ENCODE results near the gene CSNK1G2.
A peak's percentile ranks its signal among the peaks of the same experiment; 100 is the strongest.

CSNK1G2 gene

DNA sequence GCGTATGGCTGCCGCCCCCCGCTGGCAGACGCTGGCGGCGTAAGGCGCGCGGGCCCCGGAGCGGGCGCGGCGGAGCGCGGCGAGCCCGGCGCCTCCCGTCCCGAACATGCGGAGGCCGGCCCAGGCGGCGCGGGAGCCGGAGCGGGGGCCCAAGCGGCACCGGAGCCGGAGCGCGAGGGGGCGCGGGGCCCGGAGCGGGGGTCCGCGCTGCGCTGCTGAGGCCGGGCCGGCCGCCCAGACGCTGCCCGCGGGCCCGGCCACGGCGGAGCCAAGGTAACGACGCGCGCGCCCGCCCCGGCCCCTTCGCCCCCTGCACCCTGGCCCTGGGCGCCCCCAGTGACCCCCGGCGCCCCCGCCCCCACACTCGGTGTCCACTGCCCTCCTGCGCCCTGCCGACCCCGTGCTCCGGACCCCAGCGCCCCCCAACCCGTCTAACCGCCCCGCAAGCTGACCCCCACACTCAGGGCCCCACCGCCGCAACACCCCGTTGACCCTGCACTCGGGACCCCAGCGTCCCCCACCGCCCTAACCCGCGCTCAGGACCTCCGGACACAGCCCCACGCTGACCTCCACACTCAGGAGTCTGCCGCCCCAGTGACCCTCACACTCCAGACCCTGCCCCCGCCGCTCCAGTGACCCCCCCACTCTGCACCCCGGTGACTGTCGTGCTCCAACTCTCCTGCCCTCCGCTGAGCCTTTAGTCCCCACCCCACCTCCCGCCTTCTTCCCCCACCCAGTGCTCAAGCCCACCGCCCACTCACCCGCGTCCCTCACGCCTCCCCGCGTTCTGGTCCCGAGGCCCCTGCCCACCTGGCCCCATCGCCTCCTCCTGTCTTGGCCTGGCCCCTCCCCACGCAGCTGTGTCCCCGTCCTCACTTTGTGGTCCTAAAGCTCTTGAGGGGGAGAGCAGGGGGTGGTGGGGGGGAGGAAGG is at the start of gene CSNK1G2:
Gene CSNK1G2, plus strand, starts transcription at position 27 of the 932 bp plus-strand sequence. CDS start 28,601 bp downstream, outside the sequence.
- no peak for DNase-seq

DNA sequence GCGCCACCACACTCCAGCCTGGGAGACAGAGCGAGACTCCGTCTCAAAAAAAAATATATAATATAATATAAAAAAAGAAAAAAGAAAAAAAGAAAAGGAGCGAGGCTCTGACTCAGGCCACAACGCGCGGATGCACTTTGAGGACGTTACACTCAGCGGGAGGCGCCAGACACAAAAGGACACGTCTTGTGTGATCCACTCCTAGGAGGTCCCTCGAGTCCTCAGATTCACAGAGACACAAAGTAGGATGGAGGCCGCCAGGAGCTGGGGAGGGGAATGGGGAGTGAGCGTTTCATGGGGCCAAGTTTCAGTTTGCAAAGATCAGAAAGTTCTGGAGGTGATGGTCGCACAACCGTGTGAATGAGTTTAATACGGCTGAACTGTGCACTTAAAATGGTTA is 47.2 kb upstream of the CSNK1G2 start:
- DNase-seq = no peak

DNA sequence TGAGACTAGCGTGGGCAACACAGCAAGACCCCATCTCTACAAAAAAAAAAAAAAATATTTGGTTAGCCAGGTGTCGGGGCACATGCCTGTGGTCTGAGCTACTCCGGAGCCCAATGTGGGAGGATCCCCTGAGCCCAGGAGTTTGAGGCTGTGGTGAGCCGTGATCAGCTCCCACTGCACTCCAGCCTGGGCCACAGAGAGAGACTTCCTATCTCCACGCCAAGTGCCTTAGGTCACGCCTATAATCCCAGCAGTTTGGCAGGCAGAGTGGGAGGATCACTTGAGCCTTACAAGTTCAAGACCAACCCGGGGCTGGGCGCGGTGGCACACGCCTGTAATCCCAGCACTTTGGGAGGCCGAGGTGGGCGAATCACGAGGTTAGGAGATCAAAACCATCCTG is 44.5 kb upstream of the CSNK1G2 start:
- DNase-seq = peak; percentile 26

DNA sequence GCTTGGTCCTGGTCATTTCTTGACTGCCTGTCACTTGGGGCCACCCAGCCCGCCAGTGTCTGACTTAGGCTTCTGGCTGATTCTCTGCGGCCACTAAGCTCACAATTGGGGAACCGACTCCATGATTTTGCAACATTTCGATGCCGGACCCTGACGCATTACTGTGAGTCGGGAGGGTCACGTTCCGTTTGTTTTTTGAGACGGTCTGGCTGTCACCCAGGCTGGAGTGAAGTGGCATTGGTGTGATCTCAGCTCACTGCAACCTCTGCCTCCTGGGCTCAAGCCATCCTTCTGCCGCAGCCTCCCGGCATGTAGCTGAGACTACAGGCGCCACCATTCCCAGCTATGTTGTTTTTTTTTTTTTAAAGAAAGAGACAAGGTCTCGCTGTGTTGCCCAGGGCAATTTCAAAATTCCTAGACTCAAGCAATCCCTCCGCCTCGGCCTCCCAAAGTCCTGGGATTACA is 39.0 kb upstream of the CSNK1G2 start:
- DNase-seq = no peak

DNA sequence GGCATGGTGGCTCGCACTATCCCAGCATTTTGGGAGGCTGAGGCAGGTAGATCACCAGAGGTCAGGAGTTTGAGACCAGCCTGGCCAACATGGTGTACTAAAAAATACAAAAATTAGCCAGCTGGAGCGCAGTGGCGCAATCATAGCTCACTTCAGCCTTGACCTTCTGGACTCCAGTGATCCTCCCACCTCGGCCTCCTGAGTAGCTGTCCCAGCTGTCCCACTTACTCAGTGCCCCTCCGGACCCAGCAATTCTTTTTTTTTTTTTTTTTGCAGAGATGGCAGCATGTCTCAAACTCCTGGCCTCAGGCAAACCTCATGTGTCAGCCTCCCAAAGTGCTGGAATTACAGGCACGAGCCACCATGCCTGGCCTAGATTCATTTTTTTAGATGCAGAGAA is 38.0 kb upstream of the CSNK1G2 start:
- no peak for DNase-seq

DNA sequence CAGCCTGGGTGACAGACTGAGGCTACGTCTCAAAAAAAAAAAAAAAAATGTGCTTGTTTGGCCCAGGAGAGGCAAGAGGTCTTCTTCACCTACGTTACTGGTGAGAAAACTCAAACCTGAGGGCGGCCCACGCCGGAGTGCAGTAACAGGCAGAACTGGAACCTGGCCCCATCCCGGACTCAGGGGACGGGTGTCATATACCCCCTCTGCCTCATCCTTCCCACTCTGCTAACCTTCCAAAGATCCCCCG is 36.2 kb upstream of the CSNK1G2 start:
- DNase-seq = no peak

DNA sequence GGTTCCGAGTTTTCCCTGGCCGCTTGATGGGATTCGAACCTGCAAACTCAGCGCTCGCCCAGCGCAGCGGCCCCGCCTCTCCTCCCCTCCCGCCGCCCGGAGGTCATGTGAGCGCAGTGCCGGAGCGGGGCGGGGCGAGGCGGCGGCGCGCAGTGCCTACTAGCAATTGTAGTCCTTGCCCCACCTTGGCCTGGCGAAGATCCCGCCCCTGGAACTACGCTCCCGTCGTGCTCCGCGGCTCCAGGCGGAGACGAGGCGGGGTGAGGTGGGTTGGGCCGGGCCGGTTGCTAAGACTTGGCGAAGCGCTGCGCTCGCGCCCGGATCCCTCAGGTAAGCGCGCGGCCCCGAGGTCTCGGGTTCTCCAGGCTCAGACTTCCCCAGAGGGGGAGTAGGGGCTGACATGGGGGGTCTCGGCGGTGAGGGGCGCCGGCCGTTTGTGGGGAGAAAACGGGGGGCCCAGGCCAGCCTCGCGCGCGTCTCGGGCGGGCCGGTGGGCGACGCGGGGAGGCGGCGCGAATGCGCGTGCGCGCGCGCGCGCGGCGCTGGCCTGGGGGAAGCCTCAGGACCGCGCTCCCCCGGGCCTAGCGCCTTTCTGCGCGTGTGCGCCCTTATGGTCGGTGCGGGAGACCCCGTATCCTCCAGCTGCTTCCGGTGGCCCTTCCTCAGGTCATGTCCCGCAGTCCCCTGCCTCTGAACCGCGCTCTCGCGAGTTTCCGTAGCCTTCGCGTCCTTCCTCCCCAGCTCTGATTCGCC is 35.7 kb upstream of the CSNK1G2 start, which contains the start of the genes ADAT3 and SCAMP4:
Gene ADAT3, plus strand, starts transcription at position 290 of the 753 bp plus-strand sequence. CDS start 6,649 bp downstream, outside the sequence.
Gene SCAMP4, plus strand, starts transcription at position 290 of the 753 bp plus-strand sequence. CDS start 9,621 bp downstream, outside the sequence.
- DNase-seq = peak; percentile 99

DNA sequence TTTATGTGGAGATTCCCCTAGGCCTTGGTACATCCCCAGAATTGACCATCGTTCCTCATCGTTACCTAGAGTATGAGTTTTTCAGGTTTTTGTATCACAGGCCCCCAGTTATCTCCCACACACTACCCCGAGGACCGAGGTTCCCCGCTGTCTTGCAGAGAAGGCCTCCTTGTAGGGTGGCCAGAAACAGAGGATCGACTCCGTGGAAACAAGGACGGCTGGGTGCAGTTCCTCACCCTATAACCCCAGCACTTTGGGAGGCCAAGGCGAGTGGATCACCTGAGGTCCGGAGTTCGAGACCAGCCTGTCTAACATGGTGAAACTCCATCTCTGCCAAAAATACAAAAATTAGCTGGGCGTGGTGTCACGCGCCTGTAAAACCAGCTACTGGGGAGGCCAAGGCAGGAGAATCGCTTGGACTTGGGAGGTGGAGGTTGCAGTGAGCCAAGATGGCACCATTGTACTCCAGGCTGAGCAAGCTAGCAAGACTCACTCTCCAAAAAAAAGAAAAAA is 35.1 kb upstream of the CSNK1G2 start:
- no peak for DNase-seq

DNA sequence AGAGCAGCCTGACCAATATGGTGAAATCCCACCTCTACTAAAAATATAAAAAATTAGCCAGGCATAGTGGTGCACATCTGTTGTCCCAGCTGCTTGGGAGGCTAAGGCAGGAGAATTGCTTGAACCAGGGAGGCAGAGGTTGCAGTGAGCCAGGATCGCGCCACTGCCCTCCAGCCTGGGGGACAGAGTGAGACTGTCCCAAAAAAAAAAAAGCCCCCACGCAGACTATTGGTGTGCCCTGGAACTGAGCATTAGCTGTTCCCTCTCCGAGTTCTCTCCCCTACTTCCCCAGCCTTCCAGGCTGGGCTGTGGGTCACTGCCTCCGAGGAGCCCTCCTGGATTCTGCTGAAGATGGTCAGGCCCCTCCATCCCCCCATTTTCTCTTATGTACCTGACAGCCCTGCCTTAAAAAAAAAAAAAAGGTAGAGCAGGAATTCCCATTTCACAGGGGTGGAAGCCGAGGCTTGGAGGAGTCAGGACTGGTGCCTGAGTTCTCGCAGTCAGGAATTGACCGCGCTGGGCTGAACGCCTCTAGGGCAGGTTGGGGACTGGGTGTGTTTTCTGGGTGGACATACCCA is 33.9 kb upstream of the CSNK1G2 start:
- DNase-seq = no peak

DNA sequence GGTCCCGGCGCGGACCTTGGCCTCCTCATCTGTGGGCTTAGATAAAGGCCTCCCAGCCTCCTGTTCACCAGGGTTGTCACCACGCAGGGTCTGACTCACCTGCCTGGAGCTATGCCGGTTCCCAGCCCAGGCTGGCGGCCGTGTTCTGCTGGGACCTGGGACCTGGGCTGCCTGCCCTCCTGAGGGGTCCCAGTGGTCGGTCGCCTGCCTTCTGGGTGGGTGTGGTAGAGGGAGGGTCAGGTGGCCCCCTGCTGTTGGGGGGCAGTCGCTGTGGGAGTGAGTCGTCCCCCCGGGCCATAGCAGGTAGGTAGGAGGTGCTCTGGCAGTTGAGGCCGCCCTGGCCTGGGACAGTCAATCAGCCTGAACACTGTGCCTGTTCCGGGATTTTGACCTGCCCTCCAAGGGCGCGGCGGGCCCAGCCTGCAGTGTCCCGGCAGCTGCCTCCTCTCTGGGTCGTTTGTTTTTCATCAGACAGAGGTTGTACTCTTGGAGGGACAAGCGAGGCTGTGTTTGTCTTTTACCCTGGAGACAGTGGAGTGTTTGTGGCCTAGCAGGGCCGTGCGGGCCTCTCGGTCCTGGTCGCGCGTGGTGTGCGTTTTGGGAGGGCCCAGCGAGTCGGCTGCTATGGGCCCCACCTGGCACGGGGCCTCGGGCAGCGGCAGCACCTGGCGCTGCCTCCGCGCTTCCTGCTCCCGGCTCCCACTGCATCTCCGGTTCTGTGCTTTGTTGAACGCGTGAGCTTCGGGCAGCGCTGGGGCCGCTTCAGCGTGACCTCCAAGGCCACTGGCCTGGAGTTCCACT is 33.2 kb upstream of the CSNK1G2 start:
- DNase-seq = no peak

DNA sequence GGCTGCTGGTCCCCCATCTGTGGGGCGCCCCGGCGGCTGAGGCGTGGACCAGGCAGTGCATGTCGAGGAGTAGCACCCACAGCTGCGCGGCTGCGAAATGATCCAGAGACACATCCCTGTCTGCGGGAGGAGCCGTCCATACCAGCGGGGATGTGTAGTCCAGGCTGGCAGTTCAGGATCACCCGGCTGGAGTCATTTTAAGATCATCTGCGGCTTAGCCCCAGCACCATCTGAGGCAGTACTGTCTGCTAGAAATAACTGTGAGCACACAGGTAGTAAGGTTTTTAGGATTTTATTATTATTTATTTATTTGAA is 32.7 kb upstream of the CSNK1G2 start:
- no peak for DNase-seq

DNA sequence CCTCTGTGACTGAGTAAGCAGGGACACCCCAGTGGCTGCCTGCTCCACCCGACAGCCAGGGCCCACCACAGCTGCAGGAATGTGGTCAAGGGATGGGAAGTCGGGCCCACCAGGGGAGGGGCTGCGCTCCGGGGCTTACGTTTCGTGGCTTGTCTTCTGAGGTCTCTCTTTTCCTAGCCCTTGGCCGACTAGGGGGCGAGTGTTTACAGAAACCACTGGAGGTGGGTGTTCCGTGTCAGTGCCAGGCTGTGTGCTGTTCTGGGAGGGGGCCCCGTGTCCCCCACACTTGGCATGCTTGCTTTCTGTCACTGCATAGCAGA is 31.3 kb upstream of the CSNK1G2 start:
- no peak for DNase-seq

DNA sequence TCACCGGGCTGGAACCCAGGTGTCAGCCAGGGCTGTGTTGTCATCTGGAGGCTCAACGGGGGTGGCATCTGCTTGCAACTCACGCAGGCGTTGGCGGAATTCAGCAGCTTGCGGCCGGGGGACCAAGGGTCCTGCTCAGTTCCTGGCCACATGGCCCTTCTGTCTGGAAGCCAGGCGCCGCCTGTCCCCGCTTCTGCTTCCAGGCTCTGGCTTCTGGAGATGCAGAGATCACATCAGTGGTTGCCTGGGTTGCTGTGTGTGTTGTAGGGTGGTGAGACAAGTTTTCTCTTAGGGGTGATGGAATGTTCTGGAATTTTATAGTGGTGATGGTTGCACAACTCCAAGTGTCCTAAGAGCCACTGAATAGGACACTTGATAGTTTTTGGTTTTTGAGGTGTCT is 30.8 kb upstream of the CSNK1G2 start:
- no peak for DNase-seq

DNA sequence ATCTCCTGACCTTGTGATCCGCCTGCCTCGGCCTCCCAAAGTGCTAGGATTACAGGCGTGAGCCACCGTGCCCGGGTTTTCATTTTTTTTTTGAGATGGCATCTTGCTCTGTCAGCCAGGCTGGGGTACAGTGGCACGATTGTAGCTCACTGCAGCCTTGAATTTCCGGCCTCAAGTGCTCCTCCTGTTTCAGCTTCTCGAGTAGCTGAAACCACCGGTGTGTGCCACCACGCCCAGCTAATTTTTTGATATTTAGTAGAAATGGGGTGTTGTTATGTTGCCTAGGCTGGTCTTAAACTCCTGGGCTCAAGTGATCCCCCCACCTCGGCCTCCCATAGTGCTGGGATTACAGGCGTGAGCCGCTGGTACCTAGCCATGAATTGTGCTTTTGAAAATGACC is 29.9 kb upstream of the CSNK1G2 start:
- DNase-seq = no peak

DNA sequence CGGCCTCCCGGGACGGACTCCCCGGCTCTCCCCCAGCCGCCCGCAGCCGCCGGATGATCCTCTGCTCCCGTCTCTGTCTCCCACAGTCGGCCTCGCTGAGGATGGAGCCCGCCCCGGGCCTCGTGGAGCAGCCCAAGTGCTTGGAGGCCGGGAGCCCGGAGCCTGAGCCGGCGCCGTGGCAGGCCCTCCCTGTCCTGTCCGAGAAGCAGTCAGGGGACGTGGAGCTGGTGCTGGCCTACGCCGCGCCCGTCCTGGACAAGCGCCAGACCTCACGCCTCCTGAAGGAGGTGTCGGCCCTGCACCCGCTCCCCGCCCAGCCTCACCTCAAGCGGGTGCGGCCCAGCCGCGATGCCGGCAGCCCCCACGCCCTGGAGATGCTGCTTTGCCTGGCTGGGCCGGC is 29.0 kb upstream of the CSNK1G2 start:
- DNase-seq = no peak

DNA sequence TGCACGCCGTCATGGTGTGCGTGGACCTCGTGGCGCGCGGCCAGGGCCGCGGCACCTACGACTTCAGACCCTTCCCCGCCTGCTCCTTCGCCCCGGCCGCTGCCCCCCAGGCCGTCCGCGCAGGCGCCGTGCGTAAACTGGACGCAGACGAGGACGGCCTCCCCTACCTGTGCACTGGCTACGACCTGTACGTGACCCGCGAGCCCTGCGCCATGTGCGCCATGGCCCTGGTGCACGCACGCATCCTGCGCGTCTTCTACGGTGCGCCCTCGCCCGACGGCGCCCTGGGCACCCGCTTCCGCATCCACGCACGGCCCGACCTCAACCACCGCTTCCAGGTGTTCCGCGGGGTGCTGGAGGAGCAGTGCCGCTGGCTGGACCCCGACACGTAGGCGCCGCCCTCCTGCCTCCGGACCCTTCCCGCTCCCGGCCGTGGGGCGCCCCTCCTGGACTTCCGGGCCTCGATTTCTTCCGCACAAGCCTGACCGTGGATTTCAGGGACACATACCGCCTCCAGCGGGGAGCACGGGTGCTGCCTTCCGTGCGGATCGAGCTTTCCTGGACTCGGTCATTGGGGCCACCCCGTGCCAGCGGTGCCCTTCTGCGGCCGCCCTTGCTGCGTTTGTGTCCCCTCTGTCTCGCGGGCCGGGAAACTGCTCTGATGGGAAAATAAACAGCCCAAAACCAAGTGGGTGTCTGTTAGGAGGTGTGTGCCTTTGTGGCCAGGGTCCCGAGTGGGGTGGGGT is 28.0 kb upstream of the CSNK1G2 start:
- no peak for DNase-seq

DNA sequence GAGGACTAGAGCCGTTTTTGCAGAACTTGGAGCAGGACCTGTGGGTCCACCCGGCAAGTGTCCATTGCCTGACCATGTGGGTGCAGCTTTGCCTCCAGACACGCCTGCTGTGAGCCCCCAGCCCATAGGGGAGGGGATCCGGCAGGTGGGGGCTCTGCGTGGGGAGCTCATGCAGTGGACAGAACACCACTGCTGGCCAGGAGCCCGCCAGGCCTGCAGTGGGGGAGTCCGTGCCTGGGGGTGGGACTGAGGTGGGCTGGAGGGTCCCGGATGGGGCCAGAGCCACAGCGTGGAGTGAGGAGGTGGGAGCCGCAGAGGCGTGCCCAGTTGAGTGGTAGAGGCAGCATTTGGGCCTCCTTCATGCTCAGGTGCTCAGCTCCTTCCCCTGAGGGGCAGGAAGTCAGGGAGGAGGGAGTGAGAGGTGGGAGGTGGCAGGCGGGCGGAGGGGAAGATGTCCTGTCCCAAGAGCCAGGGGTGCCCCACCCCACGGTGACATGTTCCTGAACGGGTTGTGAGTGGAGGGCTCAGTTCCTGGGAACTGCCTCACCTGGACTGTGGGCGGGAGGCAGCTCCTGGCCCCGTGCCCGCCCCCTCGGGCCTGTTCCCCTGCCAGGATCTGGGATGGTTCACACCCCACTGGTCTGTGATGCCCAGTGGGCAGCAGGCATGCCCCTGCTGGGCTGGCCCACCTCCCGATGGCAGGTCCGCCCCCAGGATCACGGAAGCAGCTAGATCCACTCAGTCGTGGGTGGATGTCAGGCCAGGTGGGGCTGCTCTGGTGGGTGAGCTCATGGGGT is 27.0 kb upstream of the CSNK1G2 start:
- DNase-seq = no peak

DNA sequence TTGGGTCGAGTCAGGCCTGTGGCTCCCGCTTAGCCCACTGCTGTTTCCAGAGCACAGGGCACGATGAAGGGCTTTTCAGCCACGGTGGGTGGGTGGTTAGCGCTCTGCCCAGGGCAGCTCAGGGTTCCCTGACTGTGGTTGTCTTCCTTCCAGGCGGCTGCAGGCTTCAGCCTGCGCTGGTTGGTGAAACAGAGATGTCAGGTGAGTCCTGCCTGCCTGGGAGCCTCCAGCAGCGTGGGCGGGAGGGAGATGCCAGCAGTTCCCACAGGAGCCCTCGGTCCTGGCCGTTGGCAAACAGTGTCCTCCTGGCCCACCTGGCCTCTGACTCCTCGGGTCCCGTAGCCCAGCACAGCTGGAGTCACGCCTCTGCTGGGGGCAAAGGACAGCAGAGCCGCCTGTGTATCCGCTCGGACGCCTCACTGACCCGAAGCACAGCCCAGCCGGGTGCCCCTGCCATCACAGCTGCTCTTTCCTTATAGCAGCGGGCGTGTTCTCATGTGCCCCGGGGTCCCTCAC is 26.1 kb upstream of the CSNK1G2 start:
- no peak for DNase-seq

DNA sequence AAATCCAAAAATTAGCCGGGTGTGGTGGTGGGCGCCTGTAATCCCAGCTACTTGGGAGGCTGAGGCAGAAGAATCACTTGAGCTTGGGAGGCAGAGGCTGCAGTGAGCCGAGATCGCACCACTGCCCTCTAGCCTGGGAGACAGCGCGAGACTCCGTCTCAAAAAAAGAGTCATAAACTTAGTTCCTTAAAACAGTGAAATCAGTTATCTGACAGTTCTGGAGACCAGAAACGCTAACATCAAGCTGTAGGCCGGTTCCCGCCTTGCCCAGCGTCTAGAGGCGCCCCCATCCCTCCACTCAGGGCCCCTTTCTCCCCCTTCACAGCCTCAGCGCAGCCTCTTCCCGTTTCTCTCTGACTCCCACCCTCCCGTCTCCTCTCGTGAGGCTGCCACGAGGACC is 23.8 kb upstream of the CSNK1G2 start:
- DNase-seq = no peak

DNA sequence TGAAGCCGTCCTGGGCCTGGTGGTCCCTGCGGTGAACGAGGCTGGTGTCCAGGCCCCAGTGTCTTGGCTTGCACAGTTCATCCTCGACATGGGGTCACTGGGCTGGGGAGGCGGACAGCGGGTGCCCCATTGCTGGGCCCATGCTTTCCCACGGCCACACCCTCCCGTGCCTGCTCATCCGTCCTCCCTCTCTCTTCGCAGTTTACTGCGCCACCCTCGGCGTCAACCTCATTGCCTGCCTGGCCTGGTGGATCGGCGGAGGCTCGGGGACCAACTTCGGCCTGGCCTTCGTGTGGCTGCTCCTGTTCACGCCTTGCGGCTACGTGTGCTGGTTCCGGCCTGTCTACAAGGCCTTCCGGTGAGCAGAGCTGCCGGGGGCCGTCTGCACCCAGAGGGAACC is 23.0 kb upstream of the CSNK1G2 start:
- no peak for DNase-seq

DNA sequence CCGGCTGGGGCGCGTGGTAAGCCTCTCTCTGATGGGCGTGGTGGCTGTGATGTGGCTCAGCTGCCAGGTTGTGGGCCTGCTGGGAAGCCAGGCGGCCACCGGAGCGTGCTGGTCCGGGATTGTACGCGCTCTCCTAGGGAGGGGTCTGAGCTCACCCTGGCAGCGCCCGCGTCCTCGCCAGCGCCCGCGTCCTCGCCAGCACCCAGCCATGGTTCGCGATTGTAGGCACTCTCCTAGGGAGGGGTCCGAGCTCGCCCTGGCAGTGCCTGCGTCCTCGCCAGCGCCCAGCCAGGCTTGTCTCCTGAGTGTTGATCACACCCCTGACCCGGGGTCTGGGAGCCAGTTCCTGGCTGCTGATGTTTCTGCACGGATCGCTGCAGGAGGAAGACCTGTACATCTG is 22.0 kb upstream of the CSNK1G2 start:
- DNase-seq = no peak
